Adrenal gland (tissue), 12 donors: ENCODE measurements around the gene SNRNP27. TPM values are rescaled to one million over a fixed set of nuclear protein-coding genes. Genes with fewer than 3 reads are reported as not detected.

ENCODE experiments used
- DNase-seq, 7 donors: peaks; one replicate each; pipeline ENCODE4 v3.0.0-alpha.2; 2019 to 2020
- H3K27ac ChIP-seq, 5 donors: fragments of 200-600 bp; sonication (generic) in 4 of 5; 1 replicate in 3 of 5; 2 replicates in 2 of 5; pipeline versions ENCODE4 v1.5.1 to v1.8.0; 2016 to 2020; ENCODE audit warnings: mild to moderate bottlenecking in 1 of 5
- H3K27me3 ChIP-seq: fragments of 200-600 bp; 2 replicates; pipeline ENCODE4 v1.8.0; 2021
- H3K36me3 ChIP-seq, 2 donors: fragments of 200-600 bp; replicated peaks in 1 of 2; 1 replicate in 1 of 2; 2 replicates in 1 of 2; pipeline versions ENCODE4 v1.5.1 to v1.8.0; 2018 to 2022
- H3K4me1 ChIP-seq, 2 donors: fragments of 200-600 bp; replicated peaks in 1 of 2; 1 replicate in 1 of 2; 2 replicates in 1 of 2; pipeline versions ENCODE4 v1.5.1 to v1.8.0; 2018 to 2021
- H3K4me3 ChIP-seq, 4 donors: fragments of 200-600 bp; sonication (generic) in 3 of 4; one replicate each; pipeline ENCODE4 v1.5.1; 2016 to 2018
- H3K9me3 ChIP-seq, 3 donors: fragments of 200-600 bp; sonication (generic) in 1 of 3; replicated peaks in 1 of 3; 1 replicate in 2 of 3; 2 replicates in 1 of 3; pipeline versions ENCODE4 v1.5.1 to v1.8.0; 2016 to 2021
- CTCF ChIP-seq, 6 experiments: fragments of 450-650 bp in 4 of 6; fragments of 200-600 bp in 2 of 6; sonication (generic) in 1 of 6; IDR thresholded peaks; 1 replicate in 5 of 6; 2 replicates in 1 of 6; pipeline versions ENCODE4 v1.5.1 to v1.8.0; 2016 to 2021; ENCODE audit warnings: antibody characterized with exemption in 6 of 6, mild to moderate bottlenecking in 2 of 6, moderate library complexity in 1 of 6
- POLR2A ChIP-seq, 2 donors: fragments of 450-650 bp; IDR thresholded peaks; one replicate each; pipeline ENCODE4 v1.6.1; 2017; ENCODE audit warnings: antibody characterized with exemption in 2 of 2, mild to moderate bottlenecking in 2 of 2, moderate library complexity in 1 of 2
- WGBS, 4 donors: extraction: QIAGEN DNeasy Blood & Tissue Kit in 2 of 4; methylation state at CpG; one replicate each; pipeline versions ENCODE4 v1.1.5 to v1.1.7; 2013 to 2017; 5-methylcytosine and 5-hydroxymethylcytosine counted together
- intact Hi-C, 2 donors: fragments of 100-400 bp; cut with DNase I; formaldehyde crosslinking; loops; one replicate each; pipeline versions ENCODE4 v1.14.1 to v1.15.0; 2022 to 2023
- polyA plus RNA-seq, 3 donors: library from polyadenylated mRNA; stranded (reverse); fragments of 200-250 nt in 2 of 3; fragments of 350-450 nt in 1 of 3; fragmentation: Illumina TruSeq in 1 of 3; extraction: RNeasy Lipid Tissue Mini Kit (QIAGEN cat#74804) in 1 of 3; gene quantifications; one replicate each; pipeline ENCODE4 v1.2.3, GENCODE V29; 2013 to 2014
- total RNA-seq, 9 donors: library from RNA; depleted of rRNA in 4 of 9; stranded (reverse); fragments of >200 nt in 4 of 9; fragments of 120-200 nt in 1 of 9; fragmentation: NEBNext Ultra II Directional in 1 of 9; extraction: Animal tissue kit (Norgen Biotek cat#: 25700) in 1 of 9; gene quantifications; one replicate each; pipeline versions ENCODE4 v1.1.0 to v1.2.4, GENCODE V29; 2013 to 2023
- donor health status: healthy with polysubstance abuse.
- donor health status: Bipolar disorder and iron deficiency.
- donor health status: DM: yes; HTN: yes; CAD: no.
- donor health status: DM: no; HTN: no; CAD: no.
- donor health status: DM: no; HTN: no; CAD: no.
- donor health status: DM: yes; HTN: yes; CAD: no.

The SNRNP27 gene
- total and polyA plus RNA-seq, 12 donors = 25.1 to 76.0 (median 45.2) TPM

- H3K27me3 ChIP-seq = no peaks in the 10 kb centered on the region
- H3K9me3 ChIP-seq = no peaks in the 10 kb centered on the region
- 83 to 94% (median 84%) methylated on average over 6 to 8 of the region's 8 CpGs for WGBS, 4 donors
- H3K27ac ChIP-seq = no peak overlapping the region
- H3K4me3 ChIP-seq = no peak overlapping the region
- TF ChIP-seq CTCF (IDR thresholded peaks at IDR 0.05) (no peak), POLR2A (IDR thresholded peaks at IDR 0.05) (no peak)
- no peak for DNase-seq
- H3K36me3 ChIP-seq = peaks cover 0 to 3% of the 10 kb centered on the region in 2 donors
- intact Hi-C loops = no loop called here
- H3K4me1 ChIP-seq = no peaks in the 10 kb centered on the region
Observed at GRCh38 chr2:69945441-69945840, 51.7 kb downstream of the SNRNP27 start.

- Histone ChIP-seq H3K36me3 (peaks cover 0 to 3% of the 10 kb centered on the region in 2 donors), H3K27me3 (no peaks in the 10 kb centered on the region), H3K4me3 (no peak overlapping the region), H3K27ac (no peak overlapping the region), H3K9me3 (no peaks in the 10 kb centered on the region), H3K4me1 (no peaks in the 10 kb centered on the region)
- intact Hi-C loops = no loop called here
- no peak for TF ChIP-seq POLR2A (IDR thresholded peaks at IDR 0.05)
- TF ChIP-seq CTCF (IDR thresholded peaks at IDR 0.05) = no peak
- DNase-seq = no peak
- 81 to 100% (median 88%) methylated on average over 2 to 8 of the region's 8 CpGs for WGBS, 4 donors
Observed at GRCh38 chr2:69945941-69946340, 52.2 kb downstream of the SNRNP27 start.

GRCh38 chr2:69946351-69947324 is 52.9 kb downstream of the SNRNP27 start:
- WGBS, 4 donors = 73 to 79% (median 75%) methylated on average over 12 to 13 of the region's 13 CpGs

More at GRCh38 chr2:69946351-69947324, 52.9 kb downstream of the SNRNP27 start:
- Histone ChIP-seq H3K4me1 (no peaks in the 10 kb centered on the region), H3K27ac (no peak overlapping the region), H3K27me3 (no peaks in the 10 kb centered on the region), H3K4me3 (no peak overlapping the region), H3K9me3 (no peaks in the 10 kb centered on the region), H3K36me3 (peaks cover 0 to 3% of the 10 kb centered on the region in 2 donors)
- intact Hi-C loops = no loop called here
- no peak for TF ChIP-seq CTCF (IDR thresholded peaks at IDR 0.05)
- no peak for TF ChIP-seq POLR2A (IDR thresholded peaks at IDR 0.05)
- no peak for DNase-seq
